Inflammatory macrophage treated with lipopolysaccharide for 4 hours (primary cell): ENCODE measurements around the gene HMGCS2.
"Not testable (repeated sequence)": the region's sequence is repeated elsewhere in the genome, so short reads cannot be mapped to it uniquely, and the experiment has no call there.

ENCODE experiments used
- DNase-seq: peaks from one replicate; pipeline ENCODE4 v3.0.0-alpha.2; 2020

HMGCS2 gene

DNA sequence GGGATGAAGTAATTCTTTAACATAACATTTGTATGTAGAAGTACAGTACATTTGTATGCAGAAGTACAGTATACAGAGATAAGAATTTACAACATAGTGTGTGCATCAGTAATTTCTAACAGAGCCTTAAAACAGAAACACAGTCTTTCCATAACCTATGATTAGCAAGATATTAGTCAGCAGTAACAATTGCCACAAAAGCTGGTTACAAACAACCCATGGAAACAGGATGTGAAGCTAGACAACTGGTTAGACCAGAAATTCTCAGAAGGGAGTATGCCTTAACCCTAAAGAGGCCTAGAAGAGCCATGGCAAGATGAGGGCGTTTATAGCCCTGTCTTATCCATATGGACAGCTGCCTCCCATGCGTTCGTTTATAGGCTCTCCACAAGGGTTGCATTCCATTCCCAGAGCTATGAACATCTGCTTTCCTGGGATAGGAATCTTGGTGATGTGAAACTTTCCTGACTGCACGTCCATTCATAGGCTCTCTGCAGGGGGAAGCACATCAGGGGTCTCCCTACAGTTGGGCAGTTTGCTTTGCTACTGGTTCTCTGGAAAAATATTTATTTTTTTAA, 17.9 kb upstream of the HMGCS2 start:
- peak; percentile 66 for DNase-seq

DNA sequence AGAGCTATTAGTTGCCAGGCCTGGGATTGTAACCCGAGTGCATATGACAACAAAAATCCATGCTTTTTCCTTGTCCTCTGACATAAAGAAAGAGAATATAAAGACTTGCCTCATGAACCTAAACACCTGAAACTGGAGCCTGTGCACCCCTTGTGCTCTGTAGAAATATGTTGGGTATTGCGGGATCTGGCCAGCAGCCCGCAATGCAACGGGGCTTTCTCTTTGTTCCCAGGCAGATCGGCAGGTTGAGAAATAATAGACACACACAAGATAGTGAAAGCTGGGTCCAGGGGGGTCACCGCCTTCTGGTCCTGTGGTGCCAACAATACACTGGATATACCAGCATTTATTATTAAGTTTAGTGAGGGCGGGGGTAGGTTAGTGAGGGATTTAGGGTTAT, 17.3 kb upstream of the HMGCS2 start:
- not testable (repeated sequence) for DNase-seq

DNA sequence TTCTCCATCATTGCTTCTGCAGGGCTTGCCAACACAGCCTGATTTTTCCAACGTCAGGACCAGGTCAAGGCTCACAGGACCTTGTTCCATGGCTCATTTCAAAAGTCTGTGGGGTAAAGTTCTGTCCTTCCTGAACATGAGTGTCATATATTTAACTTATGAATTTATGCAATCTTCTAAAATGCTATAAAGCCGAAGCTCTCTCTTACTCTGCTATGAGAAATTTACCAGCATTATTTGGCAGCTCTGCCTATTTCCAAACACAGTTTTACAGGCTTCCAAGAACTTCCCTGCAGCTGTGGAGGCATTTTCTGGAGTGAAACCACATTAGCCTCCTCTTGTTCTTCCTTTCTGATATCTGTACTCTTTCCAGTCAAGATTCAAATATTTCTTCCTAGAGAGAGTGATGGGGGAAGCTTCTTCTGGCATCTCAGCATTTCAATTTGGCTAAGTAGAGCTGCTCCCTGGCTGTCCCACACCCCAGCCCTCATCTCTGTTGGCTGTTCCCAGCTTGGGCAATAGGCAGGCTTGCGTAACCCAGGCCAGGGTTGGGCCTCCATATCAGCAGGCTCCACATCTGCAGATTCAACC, 15.6 kb upstream of the HMGCS2 start:
- peak; percentile 59 for DNase-seq

DNA sequence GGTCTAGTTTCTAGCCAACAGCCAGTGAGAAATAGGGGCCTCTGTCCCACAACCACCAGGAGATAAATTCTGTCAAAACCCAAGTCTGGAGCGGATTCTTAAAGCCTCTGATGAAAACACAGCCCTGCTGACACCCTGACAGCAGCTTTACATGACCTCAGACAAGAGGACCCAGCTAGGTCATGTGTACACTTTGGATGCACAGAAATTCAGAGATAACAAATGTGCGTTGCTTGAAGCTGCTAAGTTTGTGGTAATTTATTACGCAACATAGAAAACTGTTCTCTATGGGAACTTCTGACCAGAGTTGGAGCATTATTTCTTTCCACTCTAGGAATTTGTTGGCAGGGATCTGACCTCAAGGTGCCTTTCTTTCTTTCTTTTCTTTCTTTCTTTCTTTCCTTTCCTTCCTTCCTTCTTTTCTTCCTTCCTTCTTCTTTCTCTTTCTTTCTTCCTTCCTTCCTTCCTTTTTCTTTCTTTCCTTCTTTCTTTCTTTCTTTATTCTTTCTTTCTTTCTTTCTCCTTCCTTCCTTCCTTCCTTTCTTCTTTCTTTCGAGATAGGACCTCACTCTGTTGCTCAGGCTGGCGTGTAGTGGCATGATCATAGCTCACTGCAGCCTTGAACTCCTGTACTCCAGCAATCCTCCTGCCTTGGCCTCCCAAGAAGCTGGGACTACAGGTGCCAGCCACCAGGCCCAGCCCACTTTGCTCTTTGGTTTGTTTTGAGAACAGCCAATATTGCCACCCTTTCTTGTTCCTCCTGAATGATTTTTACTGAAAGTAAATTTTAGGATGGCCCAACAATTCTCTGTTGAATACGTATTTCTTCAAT, 14.9 kb upstream of the HMGCS2 start:
- peak; percentile 7 for DNase-seq

DNA sequence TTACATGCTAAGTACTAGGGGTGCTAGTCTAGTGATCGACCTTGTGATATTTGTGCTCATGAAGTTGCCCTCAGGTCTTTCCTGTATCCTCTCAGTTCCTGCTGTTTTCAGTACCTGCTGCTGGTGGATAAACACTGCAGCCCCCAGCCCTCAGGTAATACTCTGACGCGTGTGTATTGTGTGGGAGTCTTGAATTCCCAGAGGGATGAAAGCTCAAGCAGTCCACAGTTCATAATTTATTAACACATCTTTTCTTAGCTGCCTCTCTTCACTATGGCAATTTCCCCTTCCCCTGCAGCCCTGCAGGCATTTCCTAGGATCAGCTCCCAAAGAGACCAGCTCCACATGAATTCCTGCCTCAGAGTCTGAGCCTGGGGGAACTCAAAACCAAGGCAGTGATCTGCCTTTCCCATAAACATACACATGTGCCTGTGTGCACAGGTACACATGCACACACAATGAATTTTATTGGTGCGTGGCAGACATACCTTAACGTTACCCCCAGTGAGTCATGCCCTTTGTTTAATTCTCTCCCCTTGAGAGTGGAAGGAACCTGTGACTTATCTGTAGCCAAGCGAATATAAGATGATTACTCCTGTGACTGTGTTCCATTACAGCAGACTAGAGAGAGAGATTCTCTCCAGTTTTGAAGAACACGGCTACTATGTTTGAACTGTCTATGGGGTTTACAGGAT, 14.1 kb upstream of the HMGCS2 start:
- no peak for DNase-seq

DNA sequence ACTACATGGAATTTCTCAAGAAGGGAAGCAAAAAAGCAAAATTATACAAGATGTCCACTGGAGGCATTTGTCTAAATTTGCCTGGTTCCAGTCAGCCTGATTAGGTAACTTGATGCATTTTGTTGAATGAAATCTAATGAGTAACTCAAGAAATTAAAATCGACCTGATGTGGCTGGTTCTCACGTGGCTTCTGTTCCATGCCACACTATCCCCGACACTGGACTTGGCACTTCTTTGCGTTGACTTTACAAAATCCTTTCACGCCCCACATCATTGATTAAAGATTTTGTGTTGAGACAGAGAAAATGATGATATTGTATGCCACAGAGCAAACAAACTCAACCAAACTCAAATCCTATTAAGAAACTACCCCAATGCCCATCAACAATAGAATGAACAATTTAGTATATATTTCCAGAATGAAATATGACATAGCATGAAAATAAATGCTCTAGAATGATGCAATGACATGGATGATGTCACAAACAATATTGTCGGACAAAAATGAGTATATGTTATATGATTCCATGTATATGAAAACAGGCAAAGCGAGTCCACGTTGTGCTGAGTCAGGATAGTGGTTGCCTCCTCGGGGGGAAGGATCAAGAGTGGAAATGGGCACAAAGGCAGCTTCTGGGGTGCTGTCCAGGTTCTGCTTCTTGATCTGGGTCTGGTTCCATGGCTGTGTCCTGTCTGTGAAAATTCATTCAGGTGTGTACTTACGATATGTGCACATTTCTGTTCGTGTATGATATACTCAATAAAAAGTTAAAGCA, 12.9 kb upstream of the HMGCS2 start:
- no peak for DNase-seq

DNA sequence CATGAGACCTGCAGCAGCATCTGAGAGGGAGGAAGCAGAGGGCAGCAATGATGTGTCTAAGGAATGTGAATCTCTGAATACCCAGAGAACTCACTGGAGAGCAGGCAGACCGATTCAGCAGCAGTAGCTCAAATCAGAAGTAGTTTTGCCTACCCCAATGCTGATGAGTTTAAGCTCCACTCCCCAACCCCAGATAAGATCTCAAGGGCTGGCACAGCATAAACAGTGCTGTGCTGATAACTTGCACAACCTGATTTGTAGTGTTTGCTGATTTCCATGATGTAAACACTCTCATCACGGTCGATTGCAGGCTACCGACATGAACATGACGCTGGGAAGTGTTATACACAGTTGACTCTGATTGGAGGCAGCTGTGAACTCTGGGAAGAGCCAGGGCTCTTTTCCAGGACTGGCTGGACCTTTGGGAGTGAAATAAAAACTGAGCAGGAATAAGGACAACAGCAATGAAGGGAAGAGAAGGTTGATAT, 11.2 kb upstream of the HMGCS2 start:
- DNase-seq: no peak

DNA sequence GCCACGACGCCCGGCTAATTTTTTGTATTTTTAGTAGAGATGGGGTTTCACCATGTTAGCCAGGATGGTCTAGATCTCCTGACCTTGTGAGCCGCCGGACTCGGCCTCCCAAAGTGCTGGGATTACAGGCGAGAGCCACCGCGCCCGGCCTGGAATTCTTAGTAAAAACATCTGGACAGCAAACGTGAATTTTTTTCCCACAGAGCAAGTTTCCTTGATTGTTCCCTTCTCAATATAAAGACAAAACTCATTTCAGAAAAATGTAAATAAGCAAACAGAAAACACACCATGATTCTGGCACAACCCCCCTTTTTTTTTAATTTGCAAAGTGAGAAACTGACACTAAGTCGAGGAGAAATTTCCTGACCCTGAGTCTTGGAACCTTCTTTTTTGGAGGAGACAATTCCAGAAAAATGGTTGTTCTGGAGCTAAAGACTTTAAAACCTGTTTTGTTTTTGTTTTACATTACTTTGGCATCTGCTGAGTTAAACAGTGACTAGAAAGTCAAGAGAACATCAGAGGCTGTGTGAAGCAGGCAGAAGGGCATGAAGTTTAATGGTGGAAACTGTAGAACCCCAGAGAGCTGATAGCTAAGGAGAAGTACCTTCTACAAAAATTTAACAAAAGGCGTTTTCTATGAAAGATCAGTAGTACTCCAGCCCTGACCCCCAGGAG, 10.3 kb upstream of the HMGCS2 start:
- DNase-seq: no peak

DNA sequence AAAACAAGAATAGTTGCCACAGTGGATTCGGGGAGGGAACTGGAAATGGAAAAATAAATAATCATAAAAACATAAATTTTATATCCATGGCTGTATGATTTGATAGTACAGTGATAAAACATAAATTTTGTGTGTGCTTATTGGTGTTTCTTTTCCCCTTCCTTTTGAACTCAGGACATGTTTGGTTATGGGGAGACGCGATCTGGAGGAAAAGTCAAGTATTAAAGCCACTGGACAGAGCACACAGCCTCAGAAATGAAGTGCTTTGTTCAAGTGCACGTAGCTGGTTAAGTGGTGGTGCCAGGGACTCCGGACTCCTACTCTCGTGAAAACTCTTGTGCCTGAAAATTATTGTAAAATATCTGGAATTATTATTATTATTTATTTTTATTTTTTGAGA, 9.7 kb upstream of the HMGCS2 start:
- no peak for DNase-seq

DNA sequence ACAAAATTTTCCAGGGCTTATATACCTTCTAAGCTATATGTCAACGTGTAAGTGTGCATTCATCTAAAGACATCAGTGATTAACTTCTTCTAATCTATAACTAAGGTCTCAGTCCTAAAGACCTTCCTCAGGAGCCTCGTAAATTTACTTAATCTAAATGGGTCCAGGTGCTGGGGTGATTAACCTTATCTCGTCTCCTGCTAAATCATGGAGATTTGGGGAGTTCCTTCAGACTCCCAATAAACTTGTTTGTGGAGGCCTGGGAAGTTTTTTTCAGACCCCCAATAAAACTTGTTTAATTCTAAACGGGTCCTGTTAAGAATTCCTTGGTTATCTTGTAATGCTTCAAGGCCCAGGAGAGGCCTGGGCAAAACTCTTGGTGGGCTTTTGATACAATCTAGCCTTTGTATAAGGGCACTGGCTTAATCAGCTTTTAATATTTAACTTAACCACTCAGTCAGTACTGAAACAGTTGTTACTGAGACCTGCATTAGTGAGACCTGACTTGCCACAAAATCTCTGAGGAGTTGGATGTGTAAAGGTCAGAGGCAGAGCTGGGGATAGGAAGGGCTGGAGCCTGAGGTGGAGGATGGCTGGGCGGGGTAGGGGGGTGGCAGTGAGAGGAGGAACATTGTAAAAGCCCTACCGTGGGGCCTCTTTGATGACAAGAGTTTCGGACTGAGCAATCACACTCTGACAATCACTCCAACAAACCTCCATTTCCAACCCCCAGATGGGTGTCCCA, 6.2 kb upstream of the HMGCS2 start:
- DNase-seq: no peak

DNA sequence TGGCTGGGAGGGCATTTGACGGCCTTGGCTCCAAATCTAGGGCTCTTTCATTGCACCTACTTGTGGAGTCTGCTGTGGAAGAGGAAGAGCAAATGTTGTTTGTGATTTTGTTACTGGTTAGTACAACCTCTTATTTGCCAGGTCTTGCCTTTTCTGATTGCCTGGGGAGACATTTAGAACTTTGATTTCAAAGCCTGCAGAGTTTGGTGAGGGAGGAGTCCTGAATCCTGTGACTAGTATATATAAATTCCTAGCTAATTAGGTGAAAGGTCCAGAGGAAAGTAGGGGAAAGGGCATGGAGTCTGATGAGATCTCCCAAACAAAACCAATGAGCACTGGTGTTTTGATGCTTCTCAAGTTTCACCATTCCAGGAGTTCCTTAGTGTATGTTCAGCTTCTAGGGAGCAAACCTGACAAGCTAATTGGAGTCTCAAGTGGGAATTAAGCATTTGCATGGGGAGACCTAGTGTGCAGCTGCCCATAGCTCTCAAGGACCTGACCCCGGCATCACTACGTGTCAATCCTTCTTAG, 5.1 kb upstream of the HMGCS2 start:
- DNase-seq: no peak

DNA sequence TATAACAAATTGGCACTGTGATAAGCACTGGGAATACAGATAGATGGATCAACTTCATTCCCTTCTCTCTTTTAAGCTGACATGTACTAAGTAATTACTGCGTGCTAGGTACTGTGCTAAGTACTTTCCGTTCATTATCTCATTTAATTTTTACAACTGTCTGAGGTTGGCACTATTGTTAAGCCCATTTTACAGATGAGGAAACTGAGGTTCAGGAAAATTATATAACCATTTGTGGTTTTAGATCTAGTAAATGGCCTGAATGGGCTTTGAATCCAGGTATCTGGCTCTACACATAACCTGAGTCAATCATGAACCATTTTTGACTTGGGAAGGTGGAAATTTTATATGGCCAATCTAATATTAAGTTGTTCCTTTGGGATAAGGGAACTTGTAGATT, 3.6 kb upstream of the HMGCS2 start:
- DNase-seq: no peak

DNA sequence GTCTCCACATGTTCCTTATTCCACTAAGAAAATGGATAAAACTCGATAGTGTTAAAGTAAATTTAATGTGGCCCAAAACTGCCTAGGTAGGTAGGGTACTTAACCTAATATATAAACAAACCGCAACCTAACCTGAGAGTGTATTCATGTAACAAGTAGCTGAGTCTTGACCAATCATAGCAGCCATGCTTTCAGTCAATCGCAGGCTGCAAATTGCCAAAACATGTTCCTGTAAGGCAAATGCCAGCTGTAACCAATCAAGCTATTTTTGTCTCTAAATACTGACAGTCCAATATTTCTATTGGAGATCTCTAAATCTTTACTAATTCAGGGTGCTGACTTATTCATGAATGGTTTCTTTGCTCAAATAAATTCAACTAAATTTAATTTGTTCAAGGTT, 3.1 kb upstream of the HMGCS2 start:
- no peak for DNase-seq

DNA sequence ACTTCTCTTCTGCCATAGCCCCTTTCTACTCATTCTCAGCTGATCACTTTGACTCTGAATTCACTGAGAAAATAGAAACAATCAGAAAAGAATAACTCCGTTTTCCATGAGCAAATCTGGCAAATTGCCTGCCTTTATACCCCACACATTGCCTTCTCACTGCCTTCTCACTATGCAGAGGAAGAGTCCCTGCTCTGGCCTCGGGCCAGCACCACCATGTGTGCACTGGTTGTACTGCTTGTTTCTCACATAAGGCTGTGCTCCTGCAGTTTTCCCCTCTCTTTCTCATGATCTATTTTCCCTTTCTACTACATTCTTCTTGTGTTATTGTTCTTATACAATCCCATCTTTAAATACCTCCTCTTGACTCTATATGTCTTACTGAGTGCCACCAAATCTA, 2.3 kb upstream of the HMGCS2 start:
- no peak for DNase-seq

DNA sequence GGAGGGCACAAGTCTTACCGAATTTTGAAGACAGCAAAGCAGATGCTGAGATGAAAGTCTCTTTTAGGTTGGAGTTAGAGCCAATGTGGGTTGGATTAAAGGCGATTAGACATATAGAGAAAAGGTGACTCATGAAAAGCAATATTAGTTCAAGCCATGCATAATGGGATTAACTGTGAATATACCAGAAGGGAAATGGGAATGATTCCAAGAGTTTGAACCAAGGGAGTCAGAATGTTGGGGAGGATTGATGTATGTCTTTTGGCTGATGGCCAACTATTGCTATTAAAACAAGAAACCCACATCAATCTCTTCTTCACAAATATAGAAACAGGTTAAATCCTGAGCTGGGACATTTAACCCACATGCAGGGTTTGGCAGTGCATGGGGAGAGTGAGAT, 1.2 kb downstream of the HMGCS2 start:
- no peak for DNase-seq

DNA sequence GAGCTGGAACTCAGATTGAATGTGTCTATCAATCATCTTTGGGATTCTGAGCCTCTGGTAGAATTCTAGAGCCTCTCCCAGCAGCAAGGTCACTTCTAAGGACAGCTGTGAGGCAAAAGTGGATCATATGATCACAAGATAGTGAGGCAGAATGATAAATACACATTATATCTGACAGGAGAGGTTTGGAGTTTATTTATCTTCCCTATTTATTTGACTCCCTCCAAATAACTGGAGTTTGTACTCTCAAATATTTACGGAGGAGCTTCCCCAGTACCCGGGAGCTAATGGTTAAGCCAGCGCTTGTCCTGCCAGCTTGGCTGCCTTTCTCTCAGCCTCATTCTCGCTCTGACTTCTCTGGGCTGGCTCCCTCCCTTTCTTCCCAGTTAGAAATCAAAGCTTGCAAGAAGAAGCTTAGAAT, 2.3 kb downstream of the HMGCS2 start:
- DNase-seq: no peak

DNA sequence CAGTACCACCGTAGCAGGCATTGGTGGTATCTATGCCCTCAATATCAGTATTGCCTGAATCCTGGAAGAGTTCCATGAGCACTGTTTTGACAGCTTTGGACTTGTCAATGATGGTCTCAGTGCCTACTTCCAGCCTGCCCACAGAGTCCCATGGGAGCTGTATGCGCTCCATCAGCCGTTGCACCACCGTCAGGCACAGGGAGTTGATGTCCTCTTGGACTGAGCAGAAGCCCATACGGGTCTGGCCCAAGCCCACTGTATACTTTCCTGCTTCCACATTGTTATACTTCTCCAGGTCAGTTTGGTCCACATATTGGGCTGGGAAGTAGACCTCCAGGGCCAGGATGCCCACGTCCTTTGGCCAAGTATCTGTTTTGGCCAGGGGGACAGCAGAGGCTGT, 4.5 kb downstream of the HMGCS2 start:
- DNase-seq: no peak

DNA sequence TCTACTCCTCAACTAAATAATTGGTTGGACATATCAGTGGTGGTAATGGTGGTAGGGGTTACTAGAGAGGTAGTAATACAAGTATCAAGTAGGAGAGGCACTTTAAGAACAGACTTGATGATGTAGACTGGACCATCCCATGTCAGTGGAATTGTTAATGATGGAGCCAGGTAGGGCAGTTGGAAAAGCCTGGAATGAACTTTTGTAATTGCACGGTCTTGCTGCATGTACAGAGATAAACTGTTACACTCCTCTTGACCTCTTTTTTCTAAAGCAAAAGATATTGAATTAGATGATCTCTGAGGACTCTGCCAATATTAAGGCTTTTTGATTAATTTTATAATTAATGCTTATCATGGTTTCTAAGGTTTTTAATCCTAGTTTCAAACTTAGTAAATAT, 5.8 kb downstream of the HMGCS2 start:
- no peak for DNase-seq

DNA sequence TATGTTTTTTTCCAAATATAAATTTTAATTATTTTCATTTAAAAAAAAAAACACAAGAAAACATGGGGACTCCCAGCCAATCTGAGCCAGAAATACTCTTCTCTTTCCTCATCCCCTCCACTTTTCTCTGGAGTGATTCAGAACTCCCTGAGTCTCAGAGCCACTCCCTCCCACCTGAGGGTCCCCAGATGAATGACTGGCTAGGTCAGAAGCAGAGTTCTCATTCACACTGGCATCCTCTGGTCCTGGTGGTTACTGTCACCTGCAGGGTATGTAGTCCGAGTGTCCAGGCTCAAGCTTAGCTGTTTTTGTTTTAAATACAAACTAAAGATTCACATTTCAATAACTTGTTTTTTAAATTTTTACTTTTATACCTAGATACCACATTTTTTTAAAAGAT, 6.3 kb downstream of the HMGCS2 start:
- DNase-seq: no peak

DNA sequence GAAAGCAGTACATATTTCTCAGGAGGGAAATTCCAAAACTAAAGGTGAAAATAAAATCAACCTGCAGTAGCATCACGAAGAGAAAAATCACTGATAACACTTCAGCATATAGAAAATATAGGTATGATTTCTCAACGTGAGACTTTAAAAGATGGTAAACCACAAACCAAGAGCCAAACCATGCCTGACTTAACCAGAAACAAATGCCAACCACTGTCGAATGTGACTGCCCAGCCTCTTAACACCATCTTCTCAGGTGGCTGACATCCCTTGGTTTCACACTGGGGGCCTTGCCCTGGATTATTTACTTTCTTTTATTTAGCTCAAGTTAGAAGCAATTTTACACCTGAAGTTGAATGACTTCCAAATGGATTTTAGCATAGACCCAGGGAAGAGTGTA, 10.1 kb downstream of the HMGCS2 start:
- no peak for DNase-seq

DNA sequence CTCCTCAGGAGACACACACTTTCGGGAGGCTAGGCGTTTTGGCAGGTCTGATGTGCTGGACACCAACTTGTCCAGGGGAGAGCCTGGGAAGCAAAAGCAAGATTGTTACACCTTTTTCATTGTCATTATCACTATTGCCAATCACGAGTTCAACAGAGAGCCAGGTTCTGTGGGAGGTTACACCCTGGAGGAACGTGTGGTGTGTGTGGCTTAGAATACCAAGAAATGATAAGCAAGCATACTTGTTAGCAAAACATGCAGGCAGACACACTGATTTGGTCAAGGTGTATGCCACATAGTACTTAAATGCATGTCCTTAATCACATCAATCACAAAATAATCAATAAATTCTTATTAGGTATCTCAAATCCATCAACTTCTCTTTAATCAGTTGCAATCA, 16.1 kb downstream of the HMGCS2 start:
- DNase-seq: no peak
